Spleen (tissue), 11 donors: ENCODE results near the gene SMR3A. TPM values are rescaled to one million over a fixed set of nuclear protein-coding genes. Genes with fewer than 3 reads are reported as not detected.

Experiments used
- DNase-seq: peaks from one replicate; pipeline ENCODE4 v3.0.0-alpha.2; 2020
- H3K27ac ChIP-seq, 8 donors: fragments of 200-600 bp; sonication (generic) in 7 of 8; 1 replicate in 4 of 8; 2 replicates in 4 of 8; pipeline versions ENCODE4 v1.5.0 to v1.8.0; 2016 to 2021; ENCODE audit warnings: inconsistent platforms in 4 of 8, mild to moderate bottlenecking in 4 of 8, moderate library complexity in 1 of 8
- H3K27me3 ChIP-seq, 7 donors: fragments of 200-600 bp; sonication (generic) in 6 of 7; replicated peaks in 1 of 7; 1 replicate in 4 of 7; 2 replicates in 3 of 7; pipeline versions ENCODE4 v1.5.0 to v1.8.0; 2016 to 2021; ENCODE audit warnings: inconsistent platforms in 3 of 7, mild to moderate bottlenecking in 1 of 7
- H3K36me3 ChIP-seq, 6 donors: fragments of 200-600 bp; sonication (generic) in 5 of 6; 1 replicate in 4 of 6; 2 replicates in 2 of 6; pipeline versions ENCODE4 v1.5.0 to v1.8.0; 2016 to 2021; ENCODE audit warnings: inconsistent platforms in 2 of 6
- H3K4me1 ChIP-seq, 6 donors: fragments of 200-600 bp; sonication (generic) in 5 of 6; 1 replicate in 3 of 6; 2 replicates in 3 of 6; pipeline versions ENCODE4 v1.5.0 to v1.8.0; 2016 to 2021; ENCODE audit warnings: inconsistent platforms in 3 of 6
- H3K4me3 ChIP-seq, 8 donors: fragments of 200-600 bp; sonication (generic) in 7 of 8; 1 replicate in 4 of 8; 2 replicates in 4 of 8; pipeline versions ENCODE4 v1.5.0 to v1.8.0; 2016 to 2021; ENCODE audit warnings: inconsistent platforms in 4 of 8, mild to moderate bottlenecking in 4 of 8, moderate library complexity in 2 of 8
- H3K9me3 ChIP-seq, 8 donors: fragments of 200-600 bp; sonication (generic) in 7 of 8; 1 replicate in 4 of 8; 2 replicates in 4 of 8; pipeline versions ENCODE4 v1.5.0 to v1.8.0; 2016 to 2021; ENCODE audit warnings: inconsistent platforms in 4 of 8
- CTCF ChIP-seq, 11 experiments: fragments of 200-600 bp in 7 of 11; fragments of 450-650 bp in 4 of 11; sonication (generic) in 4 of 11; IDR thresholded peaks in 8 of 11; conservative IDR thresholded peaks in 3 of 11; 1 replicate in 7 of 11; 2 replicates in 4 of 11; pipeline versions ENCODE4 v1.4.0 to v1.8.0; 2016 to 2021; ENCODE audit warnings: antibody characterized with exemption in 11 of 11, inconsistent platforms in 4 of 11, mild to moderate bottlenecking in 1 of 11
- POLR2A ChIP-seq, 3 donors: fragments of 450-650 bp; IDR thresholded peaks; one replicate each; pipeline ENCODE4 v1.5.1; 2017; ENCODE audit warnings: antibody characterized with exemption in 3 of 3, mild to moderate bottlenecking in 1 of 3
- POLR2AphosphoS5 ChIP-seq, 3 donors: sonication (generic); formaldehyde crosslinking; IDR thresholded peaks; one replicate each; pipeline ENCODE4 v1.5.1; 2017; ENCODE audit warnings: antibody characterized with exemption in 3 of 3
- WGBS, 5 donors: extraction: QIAGEN DNeasy Blood & Tissue Kit in 3 of 5; methylation state at CpG; one replicate each; pipeline versions ENCODE4 v1.1.5 to v1.1.7; 2013 to 2018; 5-methylcytosine and 5-hydroxymethylcytosine counted together
- intact Hi-C: fragments of 100-400 bp; cut with DNase I; formaldehyde crosslinking; loops from one replicate; pipeline ENCODE4 v1.15.0; 2023; ENCODE audit warnings: low total_unique reads
- polyA plus RNA-seq, 3 donors: library from polyadenylated mRNA; stranded (reverse); fragments of 200-250 nt; gene quantifications; one replicate each; pipeline ENCODE4 v1.2.1, GENCODE V29; 2013
- total RNA-seq, 7 donors: library from RNA; depleted of rRNA in 3 of 7; stranded (reverse); fragments of >200 nt in 3 of 7; fragmentation: NEBNext Ultra II Directional in 4 of 7; extraction: Animal tissue kit (Norgen Biotek cat#: 25700) in 4 of 7; gene quantifications; one replicate each; pipeline versions ENCODE4 v1.1.0 to v1.2.1, GENCODE V29; 2016 to 2021
- donor health status: healthy with polysubstance abuse.
- donor health status: DM: no; HTN: no; CAD: no; lungs with moderate emphysema.
- donor health status: DM: no; HTN: no; CAD: no.
- donor health status: Bipolar disorder and iron deficiency.
- donor health status: healthy.
- donor health status: DM: no; HTN: no; CAD: no.
- donor health status: DM: yes; HTN: yes; CAD: no.

Gene SMR3A
- total and polyA plus RNA-seq, 10 donors = not detected

GRCh38 chr4:70372760-70373159 lies 12.2 kb downstream of the SMR3A start:
- H3K36me3 ChIP-seq = no peaks in the 10 kb centered on the region
- peaks cover 0 to 5% (median 0%) of the 10 kb centered on the region in 8 donors for H3K9me3 ChIP-seq
- no peaks in the 10 kb centered on the region for H3K4me1 ChIP-seq
- TF ChIP-seq POLR2AphosphoS5 (IDR thresholded peaks at IDR 0.05) = no peak
- no peak for TF ChIP-seq CTCF (IDR thresholded peaks at IDR 0.05 in 8 of 11, conservative IDR thresholded peaks at IDR 0.05 in 3 of 11)
- TF ChIP-seq POLR2A (IDR thresholded peaks at IDR 0.05) = no peak
- H3K27ac ChIP-seq = no peak overlapping the region
- no peak overlapping the region for H3K4me3 ChIP-seq
- no peak for DNase-seq
- H3K27me3 ChIP-seq = no peaks in the 10 kb centered on the region
- 67 to 88% (median 72%) methylated on average over 3 of the region's 3 CpGs for WGBS, 5 donors
- intact Hi-C loops = no loop called here

GRCh38 chr4:70380578-70380977 lies 20.0 kb downstream of the SMR3A start:
- no peak for TF ChIP-seq POLR2AphosphoS5 (IDR thresholded peaks at IDR 0.05)
- TF ChIP-seq CTCF (IDR thresholded peaks at IDR 0.05 in 8 of 11, conservative IDR thresholded peaks at IDR 0.05 in 3 of 11) = no peak
- TF ChIP-seq POLR2A (IDR thresholded peaks at IDR 0.05) = no peak
- H3K9me3 ChIP-seq = no peaks in the 10 kb centered on the region
- H3K4me1 ChIP-seq = no peaks in the 10 kb centered on the region
- intact Hi-C loops = no loop called here
- no peaks in the 10 kb centered on the region for H3K36me3 ChIP-seq
- no peak overlapping the region for H3K27ac ChIP-seq
- no peaks in the 10 kb centered on the region for H3K27me3 ChIP-seq
- no peak overlapping the region for H3K4me3 ChIP-seq
- WGBS, 5 donors = 69 to 81% (median 73%) methylated on average over 3 of the region's 3 CpGs
- DNase-seq = no peak

- 53 to 60% (median 54%) methylated on average over 5 of the region's 5 CpGs for WGBS, 5 donors
- TF ChIP-seq POLR2A (IDR thresholded peaks at IDR 0.05) = no peak
- no peak for TF ChIP-seq POLR2AphosphoS5 (IDR thresholded peaks at IDR 0.05)
- no peak for TF ChIP-seq CTCF (IDR thresholded peaks at IDR 0.05 in 8 of 11, conservative IDR thresholded peaks at IDR 0.05 in 3 of 11)
- Histone ChIP-seq H3K27ac (no peak within 1 kb of the TSS), H3K9me3 (no peaks in the 10 kb centered on the region), H3K4me1 (no peaks in the 10 kb centered on the region), H3K36me3 (no peaks in the 10 kb centered on the region), H3K4me3 (no peak within 1 kb of the TSS), H3K27me3 (peaks cover 0 to 9% (median 0%) of the 10 kb centered on the region in 7 donors)
- DNase-seq = no peak
- intact Hi-C loops = no loop called here
These were observed 22.2 kb downstream of the SMR3A start, which contains the start of gene SMR3B for GRCh38 chr4:70382691-70383181. Gene SMR3B, plus strand, starts transcription at chr4:70383131. Its CDS starts 1,380 bp downstream, at chr4:70384511.

- no peaks in the 10 kb centered on the region for H3K9me3 ChIP-seq
- no peaks in the 10 kb centered on the region for H3K4me1 ChIP-seq
- H3K36me3 ChIP-seq = no peaks in the 10 kb centered on the region
- WGBS, 5 donors = 43 to 66% (median 56%) methylated on average over 2 of the region's 2 CpGs
- no peak for DNase-seq
- no peak for TF ChIP-seq POLR2AphosphoS5 (IDR thresholded peaks at IDR 0.05)
- no peak for TF ChIP-seq CTCF (IDR thresholded peaks at IDR 0.05 in 8 of 11, conservative IDR thresholded peaks at IDR 0.05 in 3 of 11)
- TF ChIP-seq POLR2A (IDR thresholded peaks at IDR 0.05) = no peak
- peaks cover 0 to 13% (median 0%) of the 10 kb centered on the region in 7 donors for H3K27me3 ChIP-seq
- intact Hi-C loops = no loop called here
- H3K27ac ChIP-seq = no peak overlapping the region
- H3K4me3 ChIP-seq = no peak overlapping the region
These were observed 31.7 kb downstream of the SMR3A start for GRCh38 chr4:70392057-70392776.
